ENCODE results near the gene RPS27. TPM values are rescaled to one million over a fixed set of nuclear protein-coding genes. Genes with fewer than 3 reads are reported as not detected.

The RPS27 gene
- total RNA-seq, 6 experiments from 2014 or later, result 305 to 500 (median 428) TPM

DNA sequence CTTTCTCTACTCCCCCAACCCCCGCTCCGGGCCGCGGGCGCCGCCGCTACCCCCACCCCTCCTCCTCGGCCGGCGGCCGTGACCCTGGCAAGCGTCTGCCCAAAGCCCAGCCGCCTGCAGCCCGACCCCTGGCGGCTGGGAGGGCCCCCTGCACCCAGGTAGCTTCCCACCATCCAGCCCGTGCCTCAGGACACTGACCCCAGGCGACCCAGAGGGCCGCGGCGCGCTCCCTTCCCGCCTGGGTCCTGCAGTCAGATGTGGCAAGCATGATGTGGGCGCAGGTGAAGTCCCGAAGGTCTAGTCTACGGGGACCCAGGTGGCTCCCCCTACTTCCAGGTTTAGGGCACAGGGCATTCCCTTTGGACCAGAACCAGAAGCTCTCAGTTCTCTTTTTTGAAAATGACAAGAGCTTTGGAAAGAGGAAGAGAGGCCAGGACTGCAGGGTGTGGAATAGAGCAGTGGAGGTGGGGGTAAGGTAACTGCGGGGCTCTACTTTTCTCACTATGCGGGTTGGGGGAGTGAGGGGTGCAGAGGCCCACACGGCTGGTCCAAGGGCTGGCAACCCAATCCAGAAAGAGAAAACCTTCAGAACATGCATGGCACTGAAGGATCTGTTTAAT, 43.8 kb upstream of the RPS27 start, which contains the start of gene DENND4B:
Gene DENND4B (minus strand): TSS at position 97 of the 620 bp plus-strand sequence. CDS start 2,344 bp downstream, outside the sequence.
- intact Hi-C loops (cut with DNase I), result no loop called here
- H3K27ac ChIP-seq, result peak within 1 kb of the TSS; percentile 97 to 100 (median 100)
- H3K9me3 ChIP-seq, result no peaks in the 10 kb centered on the region
- TF ChIP-seq, protein P1, sequence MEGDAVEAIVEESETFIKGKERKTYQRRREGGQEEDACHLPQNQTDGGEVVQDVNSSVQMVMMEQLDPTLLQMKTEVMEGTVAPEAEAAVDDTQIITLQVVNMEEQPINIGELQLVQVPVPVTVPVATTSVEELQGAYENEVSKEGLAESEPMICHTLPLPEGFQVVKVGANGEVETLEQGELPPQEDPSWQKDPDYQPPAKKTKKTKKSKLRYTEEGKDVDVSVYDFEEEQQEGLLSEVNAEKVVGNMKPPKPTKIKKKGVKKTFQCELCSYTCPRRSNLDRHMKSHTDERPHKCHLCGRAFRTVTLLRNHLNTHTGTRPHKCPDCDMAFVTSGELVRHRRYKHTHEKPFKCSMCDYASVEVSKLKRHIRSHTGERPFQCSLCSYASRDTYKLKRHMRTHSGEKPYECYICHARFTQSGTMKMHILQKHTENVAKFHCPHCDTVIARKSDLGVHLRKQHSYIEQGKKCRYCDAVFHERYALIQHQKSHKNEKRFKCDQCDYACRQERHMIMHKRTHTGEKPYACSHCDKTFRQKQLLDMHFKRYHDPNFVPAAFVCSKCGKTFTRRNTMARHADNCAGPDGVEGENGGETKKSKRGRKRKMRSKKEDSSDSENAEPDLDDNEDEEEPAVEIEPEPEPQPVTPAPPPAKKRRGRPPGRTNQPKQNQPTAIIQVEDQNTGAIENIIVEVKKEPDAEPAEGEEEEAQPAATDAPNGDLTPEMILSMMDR (IDR thresholded peaks at IDR 0.05), result peak; percentile 93 to 95 (median 94)
- no peak for TF ChIP-seq POLR2A (IDR thresholded peaks at IDR 0.05)
- peak; percentile 83 to 89 (median 84) for ATAC-seq
- DNase-seq, result peak; percentile 91
- WGBS (ENCODE audit: insufficient coverage, low coverage, low lambda C conversion rate, missing lambda C conversion rate), result 15% methylated on average over 10 of the region's 28 CpGs
- peaks cover 0 to 34% (median 16%) of the 10 kb centered on the region in 4 donors for H3K4me1 ChIP-seq
- no peaks in the 10 kb centered on the region for H3K27me3 ChIP-seq
- peak within 1 kb of the TSS; percentile 93 to 99 (median 94) for H3K4me3 ChIP-seq
- H3K36me3 ChIP-seq, result peaks cover 0 to 25% (median 12%) of the 10 kb centered on the region in 4 donors

DNA sequence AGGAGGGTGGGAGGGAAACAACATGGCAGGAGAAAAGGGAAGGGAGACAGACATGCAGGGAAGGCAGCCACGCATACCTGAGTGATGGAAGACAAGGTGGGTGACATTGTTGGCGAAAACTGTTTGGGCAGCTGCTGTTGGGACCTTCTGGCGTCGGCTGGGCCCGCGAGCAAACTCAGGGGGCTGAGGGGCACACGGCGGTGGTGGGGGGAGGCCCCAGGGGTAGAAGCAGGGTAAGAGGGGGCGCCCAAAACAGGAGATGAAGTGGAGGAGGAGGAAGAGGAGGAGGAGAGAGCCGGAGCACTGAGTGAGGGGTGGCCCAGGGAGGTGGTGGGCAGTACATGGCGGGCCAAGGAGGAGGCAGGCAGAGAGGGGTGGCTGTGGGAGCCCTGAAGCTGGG, 39.4 kb upstream of the RPS27 start:
- no peak overlapping the region for H3K4me3 ChIP-seq
- TF ChIP-seq, protein P1 (IDR thresholded peaks at IDR 0.05), result no peak
- no peak for TF ChIP-seq POLR2A (IDR thresholded peaks at IDR 0.05)
- H3K27ac ChIP-seq, result no peak overlapping the region
- no peaks in the 10 kb centered on the region for H3K9me3 ChIP-seq
- no peak for DNase-seq
- intact Hi-C loops (cut with DNase I), result no loop called here
- no peak for ATAC-seq
- WGBS (ENCODE audit: insufficient coverage, low coverage, low lambda C conversion rate, missing lambda C conversion rate), result 95% methylated on average over 10 of the region's 11 CpGs
- peaks cover 0 to 42% (median 19%) of the 10 kb centered on the region in 4 donors for H3K36me3 ChIP-seq
- H3K4me1 ChIP-seq, result peaks cover 0 to 37% (median 14%) of the 10 kb centered on the region in 4 donors
- H3K27me3 ChIP-seq, result no peaks in the 10 kb centered on the region

DNA sequence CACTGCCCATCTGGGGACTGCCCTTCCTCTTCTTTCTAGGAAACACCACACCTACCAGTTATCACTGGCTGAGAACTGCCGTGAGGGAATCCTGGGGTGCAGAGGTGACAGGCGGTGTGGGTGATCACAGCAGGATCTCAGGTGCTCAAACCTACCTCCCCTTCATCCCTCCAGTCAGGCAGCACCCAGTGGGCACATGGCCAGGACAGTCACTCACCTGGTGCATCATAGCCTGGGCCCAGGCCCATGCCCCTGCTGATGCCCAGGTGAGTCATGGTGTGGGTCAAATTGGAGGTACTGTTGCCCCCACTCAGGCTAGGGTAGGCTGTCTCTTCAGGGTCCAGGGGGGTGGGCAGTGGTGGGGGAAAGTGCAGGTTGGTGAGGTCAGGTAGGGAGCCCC, 38.8 kb upstream of the RPS27 start:
- no peak overlapping the region for H3K27ac ChIP-seq
- no peaks in the 10 kb centered on the region for H3K9me3 ChIP-seq
- ATAC-seq (no peak), DNase-seq (no peak)
- H3K4me1 ChIP-seq, result peaks cover 0 to 41% (median 16%) of the 10 kb centered on the region in 4 donors
- H3K4me3 ChIP-seq, result no peak overlapping the region
- H3K27me3 ChIP-seq, result no peaks in the 10 kb centered on the region
- H3K36me3 ChIP-seq, result peaks cover 0 to 42% (median 19%) of the 10 kb centered on the region in 4 donors
- no CpG with 5 or more reads among the region's 2 CpGs for WGBS (ENCODE audit: insufficient coverage, low coverage, low lambda C conversion rate, missing lambda C conversion rate)
- intact Hi-C loops (cut with DNase I), result no loop called here
- no peak for TF ChIP-seq POLR2A (IDR thresholded peaks at IDR 0.05)
- TF ChIP-seq, protein P1 (IDR thresholded peaks at IDR 0.05), result no peak

DNA sequence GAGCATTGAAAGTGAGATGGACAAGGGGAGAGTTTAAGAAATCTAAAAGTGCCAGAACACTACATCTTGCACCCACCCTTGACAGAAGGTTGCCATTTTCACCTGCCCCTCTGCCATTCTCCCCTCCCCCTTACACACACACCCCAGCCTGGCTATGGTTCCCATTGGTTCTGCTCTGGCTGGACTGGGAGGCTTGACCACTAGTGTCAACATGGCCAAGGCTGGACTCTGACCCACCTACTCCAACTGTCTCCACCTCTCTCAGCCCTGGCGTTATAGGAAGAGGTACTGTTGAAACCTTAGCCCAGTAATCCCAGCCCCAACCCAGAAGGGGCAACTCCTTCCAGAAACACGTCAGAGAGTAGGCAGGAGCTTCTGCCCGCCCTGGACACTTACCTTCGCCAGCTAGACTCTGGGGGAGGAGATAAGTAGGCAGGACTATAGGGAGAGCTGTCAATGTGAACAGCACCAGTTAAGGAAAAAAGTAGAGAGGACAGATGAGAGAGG, 36.6 kb upstream of the RPS27 start:
- Histone ChIP-seq H3K4me3 (no peak overlapping the region), H3K36me3 (peaks cover 0 to 37% (median 16%) of the 10 kb centered on the region in 4 donors), H3K9me3 (no peaks in the 10 kb centered on the region), H3K27me3 (no peaks in the 10 kb centered on the region), H3K27ac (peak overlapping the region; percentile 51 to 90 (median 77)), H3K4me1 (peaks cover 0 to 44% (median 18%) of the 10 kb centered on the region in 4 donors)
- ATAC-seq (peak; percentile 70 to 86 (median 82)), DNase-seq (peak; percentile 68 to 95 (median 92))
- TF ChIP-seq, protein P1 (IDR thresholded peaks at IDR 0.05), result no peak
- peak; percentile 25 for TF ChIP-seq POLR2A (IDR thresholded peaks at IDR 0.05)
- intact Hi-C loops (cut with DNase I), result no loop called here
- 18% methylated on average over 4 of the region's 4 CpGs for WGBS (ENCODE audit: insufficient coverage, low coverage, low lambda C conversion rate, missing lambda C conversion rate)
